Smooth muscle cell (in vitro differentiated cells): ENCODE measurements around the gene CHST8. TPM values are rescaled to one million over a fixed set of nuclear protein-coding genes. Genes with fewer than 3 reads are reported as not detected.

Experiments used
- DNase-seq: peaks from one replicate; lab custom pipeline; 2025; ENCODE audit not compliant: unreplicated experiment; lab: John Stamatoyannopoulos, UW
- H2AFZ ChIP-seq: fragments of 200-600 bp; sonication (generic); 2 replicates; pipeline ENCODE4 v1.6.0; 2016; ENCODE audit warnings: antibody characterized with exemption, low read depth, mild to moderate bottlenecking
- H3F3A ChIP-seq: fragments of 200-600 bp; sonication (generic); 2 replicates; pipeline ENCODE4 v1.6.0; 2017; ENCODE audit warnings: antibody characterized with exemption, low read depth
- H3K27ac ChIP-seq: fragments of 200-600 bp; sonication (generic); 2 replicates; pipeline ENCODE4 v1.5.1; 2016; ENCODE audit warnings: low read depth, mild to moderate bottlenecking
- H3K27me3 ChIP-seq: fragments of 200-600 bp; sonication (generic); 2 replicates; pipeline ENCODE4 v1.6.1; 2016; ENCODE audit warnings: low read depth, mild to moderate bottlenecking
- H3K36me3 ChIP-seq: fragments of 200-600 bp; sonication (generic); 2 replicates; pipeline ENCODE4 v1.5.1; 2016; ENCODE audit warnings: low read depth
- H3K4me1 ChIP-seq: fragments of 200-600 bp; sonication (generic); 2 replicates; pipeline ENCODE4 v1.5.1; 2016; ENCODE audit warnings: low read depth
- H3K4me2 ChIP-seq: fragments of 200-600 bp; sonication (generic); 2 replicates; pipeline ENCODE4 v1.6.0; 2016; ENCODE audit warnings: mild to moderate bottlenecking
- H3K4me3 ChIP-seq: fragments of 200-600 bp; sonication (generic); 2 replicates; pipeline ENCODE4 v1.5.1; 2016; ENCODE audit warnings: mild to moderate bottlenecking
- H3K79me2 ChIP-seq: fragments of 200-600 bp; sonication (generic); 2 replicates; pipeline ENCODE4 v1.6.0; 2016; ENCODE audit warnings: low read depth, mild to moderate bottlenecking
- H3K9ac ChIP-seq: fragments of 200-600 bp; sonication (generic); 2 replicates; pipeline ENCODE4 v1.6.0; 2016; ENCODE audit warnings: low read depth
- H3K9me3 ChIP-seq: fragments of 200-600 bp; sonication (generic); replicated peaks from 2 replicates; pipeline ENCODE4 v1.5.1; 2016; ENCODE audit warnings: low read depth
- H4K20me1 ChIP-seq: fragments of 200-600 bp; sonication (generic); 2 replicates; pipeline ENCODE4 v1.6.0; 2016; ENCODE audit warnings: low read depth
- WGBS: methylation state at CpG from one replicate; pipeline ENCODE4 v1.1.7; 2016; ENCODE audit warnings: low lambda C conversion rate; 5-methylcytosine and 5-hydroxymethylcytosine counted together
- polyA plus RNA-seq: library from polyadenylated mRNA; unstranded; fragments of >200 nt; fragmentation: Nextera tagmentation; extraction: Ambion mirVana; gene quantifications from 2 replicates; pipeline ENCODE4 v1.2.1, GENCODE V29; 2016
- total RNA-seq: library from RNA; depleted of rRNA; stranded (reverse); fragments of >200 nt; gene quantifications from 2 replicates; pipeline ENCODE4 v1.2.3, GENCODE V29; 2014
- TF ChIP-seq, protein P1 (sequence below): fragments of 200-600 bp; sonication (generic); IDR thresholded peaks from 2 replicates; pipeline ENCODE4 v1.5.1; 2017; ENCODE audit warnings: borderline replicate concordance, mild to moderate bottlenecking, antibody characterized with exemption; ENCODE audit not compliant: insufficient read depth, poor library complexity, severe bottlenecking

CHST8 gene
- total and polyA plus RNA-seq, 2 experiments from 2014 or later: not detected

DNA sequence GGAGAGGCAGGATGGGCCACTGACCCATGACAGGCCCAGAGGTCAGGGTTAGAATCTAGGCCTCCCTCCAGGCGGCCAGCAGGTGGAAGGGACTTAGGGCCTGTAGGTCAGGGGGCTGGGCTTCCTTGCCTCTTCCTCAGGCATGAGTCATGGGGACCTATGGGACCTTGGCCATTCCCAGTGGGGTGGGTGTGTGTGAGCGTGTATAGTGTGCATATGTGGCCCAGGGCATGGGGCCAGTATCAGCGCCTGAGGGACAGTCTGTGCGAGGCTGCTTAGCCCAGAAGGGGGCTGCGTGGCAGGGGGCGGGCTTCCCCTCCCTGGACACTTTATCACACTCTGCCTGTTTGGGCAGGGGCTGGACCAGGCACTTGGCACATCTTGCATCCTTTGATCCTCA lies 188.2 kb downstream of the CHST8 start:
- TF ChIP-seq, protein P1, sequence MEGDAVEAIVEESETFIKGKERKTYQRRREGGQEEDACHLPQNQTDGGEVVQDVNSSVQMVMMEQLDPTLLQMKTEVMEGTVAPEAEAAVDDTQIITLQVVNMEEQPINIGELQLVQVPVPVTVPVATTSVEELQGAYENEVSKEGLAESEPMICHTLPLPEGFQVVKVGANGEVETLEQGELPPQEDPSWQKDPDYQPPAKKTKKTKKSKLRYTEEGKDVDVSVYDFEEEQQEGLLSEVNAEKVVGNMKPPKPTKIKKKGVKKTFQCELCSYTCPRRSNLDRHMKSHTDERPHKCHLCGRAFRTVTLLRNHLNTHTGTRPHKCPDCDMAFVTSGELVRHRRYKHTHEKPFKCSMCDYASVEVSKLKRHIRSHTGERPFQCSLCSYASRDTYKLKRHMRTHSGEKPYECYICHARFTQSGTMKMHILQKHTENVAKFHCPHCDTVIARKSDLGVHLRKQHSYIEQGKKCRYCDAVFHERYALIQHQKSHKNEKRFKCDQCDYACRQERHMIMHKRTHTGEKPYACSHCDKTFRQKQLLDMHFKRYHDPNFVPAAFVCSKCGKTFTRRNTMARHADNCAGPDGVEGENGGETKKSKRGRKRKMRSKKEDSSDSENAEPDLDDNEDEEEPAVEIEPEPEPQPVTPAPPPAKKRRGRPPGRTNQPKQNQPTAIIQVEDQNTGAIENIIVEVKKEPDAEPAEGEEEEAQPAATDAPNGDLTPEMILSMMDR: no peak
- no peak overlapping the region for H3K27ac ChIP-seq
- no peaks in the 10 kb centered on the region for H3K4me1 ChIP-seq
- peaks cover 2% of the 10 kb centered on the region for H3K79me2 ChIP-seq
- no peak overlapping the region for H3K4me3 ChIP-seq
- 95% methylated on average over 6 of the region's 6 CpGs for WGBS
- H3F3A ChIP-seq: peaks cover 4% of the 10 kb centered on the region
- DNase-seq: no peak
- H3K36me3 ChIP-seq: no peaks in the 10 kb centered on the region
- H3K9me3 ChIP-seq: no peaks in the 10 kb centered on the region
- H3K4me2 ChIP-seq: no peak overlapping the region
- H4K20me1 ChIP-seq: peaks cover 51% of the 10 kb centered on the region
- H3K9ac ChIP-seq: no peak overlapping the region
- no peak overlapping the region for H2AFZ ChIP-seq
- H3K27me3 ChIP-seq: no peaks in the 10 kb centered on the region

DNA sequence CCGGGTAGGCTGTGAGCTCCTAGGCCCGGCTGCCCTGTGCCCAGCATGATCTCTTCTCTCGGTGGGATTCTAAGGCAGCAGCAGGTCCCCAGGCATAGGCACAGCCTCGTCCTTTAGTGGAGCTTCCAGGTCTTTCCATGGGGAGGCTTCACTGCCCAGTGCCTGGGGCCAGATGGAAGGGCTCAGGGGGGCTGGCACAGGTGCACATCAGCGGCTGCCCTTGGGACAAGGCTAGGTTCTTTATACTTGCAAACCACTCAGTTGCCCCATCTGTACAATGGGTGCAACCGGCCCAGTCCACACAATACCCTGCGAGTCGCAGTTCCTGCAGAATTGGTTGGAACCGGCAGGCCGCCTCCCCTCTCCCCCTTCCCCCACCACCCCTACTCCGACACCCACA lies 189.1 kb downstream of the CHST8 start:
- no peak overlapping the region for H3K27ac ChIP-seq
- TF ChIP-seq, protein P1: no peak
- no peak overlapping the region for H3K4me2 ChIP-seq
- H4K20me1 ChIP-seq: peaks cover 43% of the 10 kb centered on the region
- H3K4me1 ChIP-seq: no peaks in the 10 kb centered on the region
- DNase-seq: no peak
- H3K79me2 ChIP-seq: peaks cover 2% of the 10 kb centered on the region
- no peak overlapping the region for H3K4me3 ChIP-seq
- H3F3A ChIP-seq: peaks cover 5% of the 10 kb centered on the region
- no peaks in the 10 kb centered on the region for H3K27me3 ChIP-seq
- no peaks in the 10 kb centered on the region for H3K9me3 ChIP-seq
- no peak overlapping the region for H3K9ac ChIP-seq
- no peaks in the 10 kb centered on the region for H3K36me3 ChIP-seq
- H2AFZ ChIP-seq: no peak overlapping the region
- 97% methylated on average over 11 of the region's 11 CpGs for WGBS

DNA sequence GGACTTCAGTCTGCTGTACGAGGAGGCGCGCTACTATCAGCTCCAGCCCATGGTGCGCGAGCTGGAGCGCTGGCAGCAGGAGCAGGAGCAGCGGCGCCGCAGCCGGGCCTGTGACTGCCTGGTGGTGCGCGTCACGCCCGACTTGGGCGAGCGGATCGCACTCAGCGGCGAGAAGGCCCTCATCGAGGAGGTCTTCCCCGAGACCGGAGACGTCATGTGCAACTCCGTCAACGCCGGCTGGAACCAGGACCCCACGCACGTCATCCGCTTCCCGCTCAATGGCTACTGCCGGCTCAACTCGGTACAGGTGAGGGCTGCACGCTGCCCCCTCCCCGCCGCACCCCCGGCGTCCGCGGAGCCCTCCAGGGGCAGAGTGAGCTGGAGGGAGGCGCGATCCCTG lies 189.5 kb downstream of the CHST8 start:
- H3K27me3 ChIP-seq: no peaks in the 10 kb centered on the region
- DNase-seq: no peak
- WGBS: 97% methylated on average over 39 of the region's 41 CpGs
- H3K4me2 ChIP-seq: no peak overlapping the region
- no peaks in the 10 kb centered on the region for H3K9me3 ChIP-seq
- H3K4me3 ChIP-seq: no peak overlapping the region
- H2AFZ ChIP-seq: no peak overlapping the region
- H3K79me2 ChIP-seq: peaks cover 2% of the 10 kb centered on the region
- no peak overlapping the region for H3K27ac ChIP-seq
- TF ChIP-seq, protein P1: no peak
- H3F3A ChIP-seq: peaks cover 5% of the 10 kb centered on the region
- H3K36me3 ChIP-seq: no peaks in the 10 kb centered on the region
- no peaks in the 10 kb centered on the region for H3K4me1 ChIP-seq
- H4K20me1 ChIP-seq: peaks cover 38% of the 10 kb centered on the region
- no peak overlapping the region for H3K9ac ChIP-seq

DNA sequence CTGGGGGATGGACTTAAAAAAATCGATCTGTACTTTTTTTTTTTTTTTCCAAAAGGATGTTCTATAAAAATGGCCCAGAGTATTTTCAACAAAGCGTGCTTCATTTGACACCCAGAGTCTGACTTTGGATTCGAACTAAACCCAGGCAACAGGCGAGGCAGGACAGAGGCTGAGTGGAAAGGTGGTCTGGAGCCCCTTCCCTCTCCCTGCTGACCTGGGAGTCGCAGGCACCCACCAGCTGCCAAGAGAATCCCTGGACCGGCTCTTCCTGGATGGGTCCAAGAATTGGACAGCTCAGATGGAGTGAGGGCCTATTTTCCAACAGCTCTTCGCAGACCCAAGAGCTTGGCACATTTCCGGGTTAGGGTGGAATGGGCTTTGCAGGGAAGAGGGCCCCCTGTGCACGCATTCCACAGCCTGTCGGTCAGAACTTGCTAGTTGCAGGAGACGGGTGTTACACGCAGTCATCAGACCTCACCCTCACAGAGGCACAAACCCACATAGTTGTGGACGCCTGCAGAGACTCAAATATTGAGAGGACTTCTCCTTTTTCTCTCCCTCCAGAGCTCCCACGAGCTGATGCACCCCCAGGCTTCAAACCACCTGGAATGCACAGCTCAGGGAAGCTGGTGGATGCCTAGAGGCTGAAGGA lies 190.1 kb downstream of the CHST8 start:
- no peak overlapping the region for H3K4me2 ChIP-seq
- TF ChIP-seq, protein P1: no peak
- peaks cover 1% of the 10 kb centered on the region for H3K79me2 ChIP-seq
- DNase-seq: no peak
- H3K9ac ChIP-seq: no peak overlapping the region
- H3K4me1 ChIP-seq: no peaks in the 10 kb centered on the region
- peaks cover 5% of the 10 kb centered on the region for H3F3A ChIP-seq
- H3K4me3 ChIP-seq: no peak overlapping the region
- H2AFZ ChIP-seq: no peak overlapping the region
- 84% methylated on average over 14 of the region's 14 CpGs for WGBS
- no peak overlapping the region for H3K27ac ChIP-seq
- H3K27me3 ChIP-seq: no peaks in the 10 kb centered on the region
- H3K36me3 ChIP-seq: no peaks in the 10 kb centered on the region
- no peaks in the 10 kb centered on the region for H3K9me3 ChIP-seq
- peaks cover 32% of the 10 kb centered on the region for H4K20me1 ChIP-seq
